LNCAP (cell line): ENCODE results near the gene SERINC3.

Source experiments
- CTCF ChIP-seq: fragments of 450-650 bp; IDR thresholded peaks from 2 replicates; pipeline ENCODE4 v1.5.1; 2017; ENCODE audit warnings: mild to moderate bottlenecking

Gene SERINC3

GRCh38 chr20:44454306-44454963, 67.4 kb downstream of the SERINC3 start:
- no peak for TF ChIP-seq CTCF

GRCh38 chr20:44450903-44451450, 70.9 kb downstream of the SERINC3 start:
- TF ChIP-seq CTCF = no peak

GRCh38 chr20:44450281-44450889, 71.5 kb downstream of the SERINC3 start:
- TF ChIP-seq CTCF = no peak

- TF ChIP-seq CTCF = no peak
Observed at GRCh38 chr20:44449864-44450263, 72.0 kb downstream of the SERINC3 start.

GRCh38 chr20:44448753-44449546, 72.9 kb downstream of the SERINC3 start:
- no peak; the same call in 1 of the 2 replicates for TF ChIP-seq CTCF

- TF ChIP-seq CTCF = no peak
Observed at GRCh38 chr20:44447827-44448419, 73.9 kb downstream of the SERINC3 start.
